MCF 10A (cell line): Measurements from ENCODE around the gene POU3F3. TPM values are rescaled to one million over a fixed set of nuclear protein-coding genes. Genes with fewer than 3 reads are reported as not detected.

Source experiments
- total RNA-seq: library from RNA; stranded (reverse); gene quantifications from 2 replicates; pipeline ENCODE4 v1.2.3, GENCODE V29; 2022

POU3F3 gene
- total RNA-seq, 1 experiment from 2014 or later, result not detected

Other genes with a start within 250 kb of the POU3F3 start
- 30.4 and 40.0 TPM in 2 replicates for gene MRPS9, start 184.0 kb downstream of the POU3F3 start, total RNA-seq